HFF-Myc (cell line): ENCODE results near the gene PRPF38A.

ENCODE experiments used
- DNase-seq: peaks from one replicate; pipeline ENCODE4 v3.0.0-alpha.2; 2011; ENCODE audit warnings: low read depth; ENCODE audit errors: extremely low read depth
- H3K4me3 ChIP-seq: replicated peaks from 2 replicates; pipeline ENCODE4 v1.5.1; 2011; ENCODE audit warnings: low read depth, mild to moderate bottlenecking, control low read depth, low read length
- TF ChIP-seq, protein P1 (sequence below): IDR thresholded peaks from 2 replicates; pipeline ENCODE4 v1.5.1; 2012; ENCODE audit warnings: mild to moderate bottlenecking, low read depth, low read length, control low read depth; ENCODE audit errors: missing control alignments

The PRPF38A gene, protein sequence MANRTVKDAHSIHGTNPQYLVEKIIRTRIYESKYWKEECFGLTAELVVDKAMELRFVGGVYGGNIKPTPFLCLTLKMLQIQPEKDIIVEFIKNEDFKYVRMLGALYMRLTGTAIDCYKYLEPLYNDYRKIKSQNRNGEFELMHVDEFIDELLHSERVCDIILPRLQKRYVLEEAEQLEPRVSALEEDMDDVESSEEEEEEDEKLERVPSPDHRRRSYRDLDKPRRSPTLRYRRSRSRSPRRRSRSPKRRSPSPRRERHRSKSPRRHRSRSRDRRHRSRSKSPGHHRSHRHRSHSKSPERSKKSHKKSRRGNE

GRCh38 chr1:52404116-52404974, at the start of gene PRPF38A, which contains the start of gene ORC1:
TSS of gene PRPF38A (plus strand) at chr1:52404602. CDS start at chr1:52404750, 148 bp downstream.
TSS of gene ORC1 (minus strand) at chr1:52404423. CDS start at chr1:52402223, 2,200 bp downstream.
- peak; percentile 89 for DNase-seq
- peak within 1 kb of the TSS; percentile 69 for H3K4me3 ChIP-seq
- TF ChIP-seq, protein P1, sequence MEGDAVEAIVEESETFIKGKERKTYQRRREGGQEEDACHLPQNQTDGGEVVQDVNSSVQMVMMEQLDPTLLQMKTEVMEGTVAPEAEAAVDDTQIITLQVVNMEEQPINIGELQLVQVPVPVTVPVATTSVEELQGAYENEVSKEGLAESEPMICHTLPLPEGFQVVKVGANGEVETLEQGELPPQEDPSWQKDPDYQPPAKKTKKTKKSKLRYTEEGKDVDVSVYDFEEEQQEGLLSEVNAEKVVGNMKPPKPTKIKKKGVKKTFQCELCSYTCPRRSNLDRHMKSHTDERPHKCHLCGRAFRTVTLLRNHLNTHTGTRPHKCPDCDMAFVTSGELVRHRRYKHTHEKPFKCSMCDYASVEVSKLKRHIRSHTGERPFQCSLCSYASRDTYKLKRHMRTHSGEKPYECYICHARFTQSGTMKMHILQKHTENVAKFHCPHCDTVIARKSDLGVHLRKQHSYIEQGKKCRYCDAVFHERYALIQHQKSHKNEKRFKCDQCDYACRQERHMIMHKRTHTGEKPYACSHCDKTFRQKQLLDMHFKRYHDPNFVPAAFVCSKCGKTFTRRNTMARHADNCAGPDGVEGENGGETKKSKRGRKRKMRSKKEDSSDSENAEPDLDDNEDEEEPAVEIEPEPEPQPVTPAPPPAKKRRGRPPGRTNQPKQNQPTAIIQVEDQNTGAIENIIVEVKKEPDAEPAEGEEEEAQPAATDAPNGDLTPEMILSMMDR = peak; percentile 41

- H3K4me3 ChIP-seq = no peak overlapping the region
- DNase-seq = no peak
- TF ChIP-seq, protein P1 = no peak
Observed at GRCh38 chr1:52355436-52355835, 49.0 kb upstream of the PRPF38A start.

GRCh38 chr1:52355847-52356505, 48.4 kb upstream of the PRPF38A start:
- no peak overlapping the region for H3K4me3 ChIP-seq
- TF ChIP-seq, protein P1 = no peak
- no peak for DNase-seq

GRCh38 chr1:52356818-52357355, 47.5 kb upstream of the PRPF38A start:
- DNase-seq = no peak
- TF ChIP-seq, protein P1 = no peak
- no peak overlapping the region for H3K4me3 ChIP-seq

DNA sequence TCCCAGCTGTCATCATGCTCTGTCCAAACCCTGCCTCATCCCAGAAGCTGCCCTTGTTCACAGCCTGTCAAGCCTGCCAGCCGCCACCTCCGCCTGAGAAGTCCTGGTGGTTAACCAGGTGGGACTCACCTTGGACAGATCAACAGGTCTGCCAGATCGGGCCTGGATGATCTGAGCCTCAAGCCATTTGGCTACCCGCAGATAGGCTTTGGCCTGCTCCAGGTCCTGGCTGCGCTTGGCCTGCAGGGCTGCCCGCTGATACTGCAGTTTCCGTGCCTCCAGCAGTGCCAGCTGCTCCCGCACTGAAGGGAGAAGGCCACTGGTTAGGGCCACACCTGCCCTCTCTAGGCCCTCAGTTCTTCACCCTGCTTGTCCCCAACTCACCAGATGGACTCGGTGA, 47.0 kb upstream of the PRPF38A start:
- TF ChIP-seq, protein P1 = no peak
- no peak for DNase-seq
- H3K4me3 ChIP-seq = no peak overlapping the region

GRCh38 chr1:52358851-52359497, 45.4 kb upstream of the PRPF38A start:
- TF ChIP-seq, protein P1 = no peak

More at GRCh38 chr1:52358851-52359497, 45.4 kb upstream of the PRPF38A start:
- no peak for DNase-seq
- no peak overlapping the region for H3K4me3 ChIP-seq
